ENCODE data around the gene VDAC1. TPM values are rescaled to one million over a fixed set of nuclear protein-coding genes. Genes with fewer than 3 reads are reported as not detected.
"Not testable (repeated sequence)": the region's sequence is repeated elsewhere in the genome, so short reads cannot be mapped to it uniquely, and the experiment has no call there.

Gene VDAC1
- total and polyA plus RNA-seq, 2 experiments from 2014 or later: 205 to 397 TPM

GRCh38 chr5:133939668-133940067, 65.1 kb downstream of the VDAC1 start:
- H3K27me3 ChIP-seq: no peaks in the 10 kb centered on the region

GRCh38 chr5:133938929-133939328, 65.8 kb downstream of the VDAC1 start:
- DNase-seq (ENCODE audit: low read depth in 1 of 2, low spot score in 1 of 2): no peak
- Histone ChIP-seq H3K36me3 (no peaks in the 10 kb centered on the region), H3K4me1 (ENCODE audit: low read depth) (no peaks in the 10 kb centered on the region), H3K27me3 (no peaks in the 10 kb centered on the region), H3K9me3 (ENCODE audit: low read depth) (no peaks in the 10 kb centered on the region), H3K4me3 (no peak overlapping the region), H3K27ac (no peak overlapping the region)
- TF ChIP-seq CTCF (IDR thresholded peaks at IDR 0.05; ENCODE audit: low read depth, low read length): no peak

More at GRCh38 chr5:133939668-133940067, 65.1 kb downstream of the VDAC1 start:
- DNase-seq (ENCODE audit: low read depth in 1 of 2, low spot score in 1 of 2): no peak
- H3K4me3 ChIP-seq: no peak overlapping the region
- H3K36me3 ChIP-seq: no peaks in the 10 kb centered on the region
- H3K27ac ChIP-seq: no peak overlapping the region
- H3K9me3 ChIP-seq (ENCODE audit: low read depth): no peaks in the 10 kb centered on the region
- TF ChIP-seq CTCF (IDR thresholded peaks at IDR 0.05; ENCODE audit: low read depth, low read length): no peak
- no peaks in the 10 kb centered on the region for H3K4me1 ChIP-seq (ENCODE audit: low read depth)

- DNase-seq (ENCODE audit: low read depth in 1 of 2, low spot score in 1 of 2): peak in 1 of 2 donors; percentile 57
- H3K9me3 ChIP-seq (ENCODE audit: low read depth): no peaks in the 10 kb centered on the region
- no peak for TF ChIP-seq CTCF (IDR thresholded peaks at IDR 0.05; ENCODE audit: low read depth, low read length)
- H3K4me1 ChIP-seq (ENCODE audit: low read depth): no peaks in the 10 kb centered on the region
- H3K4me3 ChIP-seq: no peak overlapping the region
- no peaks in the 10 kb centered on the region for H3K27me3 ChIP-seq
- no peaks in the 10 kb centered on the region for H3K36me3 ChIP-seq
- H3K27ac ChIP-seq: no peak overlapping the region
These were observed 66.5 kb downstream of the VDAC1 start for GRCh38 chr5:133938039-133938821.

GRCh38 chr5:133937628-133938027, 67.1 kb downstream of the VDAC1 start:
- H3K27me3 ChIP-seq; H3K27ac ChIP-seq; H3K9me3 ChIP-seq (ENCODE audit: low read depth); H3K36me3 ChIP-seq; H3K4me1 ChIP-seq (ENCODE audit: low read depth); DNase-seq (ENCODE audit: low read depth in 1 of 2, low spot score in 1 of 2); H3K4me3 ChIP-seq: not testable (repeated sequence)

- no peaks in the 10 kb centered on the region for H3K27me3 ChIP-seq
- H3K36me3 ChIP-seq: no peaks in the 10 kb centered on the region
- no peaks in the 10 kb centered on the region for H3K9me3 ChIP-seq (ENCODE audit: low read depth)
- TF ChIP-seq CTCF (IDR thresholded peaks at IDR 0.05; ENCODE audit: low read depth, low read length): no peak
- no peaks in the 10 kb centered on the region for H3K4me1 ChIP-seq (ENCODE audit: low read depth)
- no peak overlapping the region for H3K27ac ChIP-seq
- no peak for DNase-seq (ENCODE audit: low read depth in 1 of 2, low spot score in 1 of 2)
- H3K4me3 ChIP-seq: no peak overlapping the region
These were observed 68.1 kb downstream of the VDAC1 start for GRCh38 chr5:133936651-133937015.

GRCh38 chr5:133935991-133936650, 68.7 kb downstream of the VDAC1 start:
- H3K9me3 ChIP-seq (ENCODE audit: low read depth); H3K4me1 ChIP-seq (ENCODE audit: low read depth); H3K36me3 ChIP-seq: not testable (repeated sequence)

More at GRCh38 chr5:133935991-133936650, 68.7 kb downstream of the VDAC1 start:
- not testable (repeated sequence) for H3K27ac ChIP-seq; DNase-seq (ENCODE audit: low read depth in 1 of 2, low spot score in 1 of 2); H3K4me3 ChIP-seq; H3K27me3 ChIP-seq
